ENCODE measurements around the gene TPH2. TPM values are rescaled to one million over a fixed set of nuclear protein-coding genes. Genes with fewer than 3 reads are reported as not detected.

TPH2 gene
- total RNA-seq, 1 donor from 2014 or later = not detected

DNA sequence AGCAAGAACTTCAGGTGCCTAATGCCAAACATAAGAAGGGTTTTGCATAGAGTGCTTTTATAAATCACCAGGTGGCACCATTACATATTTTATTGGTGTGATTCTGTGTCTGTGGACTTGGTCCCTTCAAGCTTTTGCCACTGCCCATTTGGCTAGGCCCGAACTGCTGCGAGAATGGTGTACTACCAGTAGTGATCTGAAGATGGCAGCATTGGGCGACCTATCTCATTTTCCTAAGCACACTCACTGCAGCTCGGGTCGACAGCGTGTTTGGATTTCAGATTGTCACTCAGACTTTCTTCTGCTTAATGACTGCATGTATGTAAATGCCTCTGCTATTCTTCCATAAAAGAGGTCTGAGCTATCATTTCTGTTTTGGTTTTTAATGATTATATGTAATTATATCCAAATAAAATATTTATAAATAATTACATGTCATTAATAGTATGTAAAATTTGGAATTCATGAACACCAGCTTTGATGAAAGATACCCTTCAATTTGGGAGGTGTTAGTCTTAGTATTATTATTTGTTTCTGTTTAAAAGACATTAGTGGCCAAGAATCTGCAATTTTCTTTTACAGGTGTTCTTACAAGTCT, 78.5 kb downstream of the TPH2 start:
- no peak overlapping the region for H3K4me3 Mint-ChIP-seq (ENCODE audit: low read depth)
- no peaks in the 10 kb centered on the region for H3K36me3 Mint-ChIP-seq (ENCODE audit: low read depth)
- intact Hi-C loops (cut with micrococcal nuclease) = no loop called here
- H3K9me3 Mint-ChIP-seq = no peaks in the 10 kb centered on the region
- H3K27me3 Mint-ChIP-seq (ENCODE audit: low read depth) = peaks cover 13% of the 10 kb centered on the region
- no peak overlapping the region for H3K27ac Mint-ChIP-seq
- DNase-seq (ENCODE audit: low spot score) = peak; percentile 36
- H3K4me1 Mint-ChIP-seq (ENCODE audit: low read depth) = no peaks in the 10 kb centered on the region

DNA sequence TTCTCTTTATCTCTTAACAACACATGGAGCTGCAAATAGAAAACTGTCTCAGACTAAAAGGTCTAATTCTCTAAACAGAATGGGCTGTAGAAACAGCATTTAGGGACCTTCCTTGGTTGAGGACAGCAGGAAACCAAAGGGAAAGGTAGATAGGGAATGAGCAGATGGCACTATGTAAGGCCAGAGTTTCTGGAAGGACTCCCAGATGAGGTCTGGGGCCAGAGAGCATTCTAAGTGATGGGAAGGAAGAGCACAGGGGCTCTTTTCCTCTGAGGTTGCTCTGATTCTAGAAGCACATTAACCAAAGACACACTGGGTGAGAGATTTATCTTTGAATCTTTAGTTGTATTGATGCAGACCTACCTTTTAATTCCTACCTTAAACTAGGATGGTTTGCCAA, 79.4 kb downstream of the TPH2 start:
- Mint-ChIP-seq H3K9me3 (no peaks in the 10 kb centered on the region), H3K27ac (no peak overlapping the region), H3K4me1 (ENCODE audit: low read depth) (no peaks in the 10 kb centered on the region), H3K36me3 (ENCODE audit: low read depth) (no peaks in the 10 kb centered on the region), H3K27me3 (ENCODE audit: low read depth) (peaks cover 11% of the 10 kb centered on the region), H3K4me3 (ENCODE audit: low read depth) (no peak overlapping the region)
- intact Hi-C loops (cut with micrococcal nuclease) = no loop called here
- DNase-seq (ENCODE audit: low spot score) = no peak

DNA sequence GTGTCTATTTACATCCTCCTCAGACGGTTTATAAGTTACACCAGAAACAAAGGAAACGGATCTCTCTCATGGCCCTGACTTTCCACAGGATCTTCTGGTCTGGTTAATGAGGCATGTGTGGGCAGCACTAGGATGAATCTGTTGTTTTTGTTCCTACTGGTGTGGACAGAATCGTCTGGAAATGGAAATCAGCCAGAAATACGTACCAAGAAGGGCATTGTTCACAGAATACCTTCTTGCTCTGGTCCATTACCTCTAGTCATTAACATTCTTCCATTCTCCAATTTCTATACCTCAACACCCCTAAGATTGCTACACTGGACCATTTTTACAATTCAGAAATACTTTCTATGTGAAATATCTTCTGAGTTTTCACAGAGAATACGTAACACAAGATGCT, 86.0 kb downstream of the TPH2 start:
- H3K27me3 Mint-ChIP-seq (ENCODE audit: low read depth) = peaks cover 2% of the 10 kb centered on the region
- no peak for DNase-seq (ENCODE audit: low spot score)
- no peaks in the 10 kb centered on the region for H3K36me3 Mint-ChIP-seq (ENCODE audit: low read depth)
- H3K9me3 Mint-ChIP-seq = no peaks in the 10 kb centered on the region
- H3K4me3 Mint-ChIP-seq (ENCODE audit: low read depth) = no peak overlapping the region
- no peak overlapping the region for H3K27ac Mint-ChIP-seq
- H3K4me1 Mint-ChIP-seq (ENCODE audit: low read depth) = no peaks in the 10 kb centered on the region
- intact Hi-C loops (cut with micrococcal nuclease) = no loop called here

DNA sequence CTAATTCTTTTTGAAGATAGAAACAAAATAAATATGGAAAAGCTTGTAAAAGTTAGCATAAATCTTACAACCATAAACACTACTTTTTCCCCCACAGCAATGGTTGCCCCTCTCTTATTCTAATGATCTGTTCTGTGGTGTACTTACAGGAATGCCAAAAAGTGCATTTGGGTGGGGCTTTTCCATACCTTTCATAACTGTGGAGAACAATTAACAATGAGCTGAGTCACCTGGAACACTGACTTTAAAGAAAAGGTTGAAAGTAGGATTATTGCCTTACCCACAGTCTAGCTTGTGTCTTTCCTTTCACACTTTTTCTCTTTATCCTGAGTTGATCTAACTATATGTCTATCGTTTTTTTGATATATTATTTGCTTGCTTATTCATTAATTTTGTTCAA, 86.9 kb downstream of the TPH2 start:
- Mint-ChIP-seq H3K36me3 (ENCODE audit: low read depth) (no peaks in the 10 kb centered on the region), H3K4me1 (ENCODE audit: low read depth) (no peaks in the 10 kb centered on the region), H3K27ac (no peak overlapping the region), H3K9me3 (no peaks in the 10 kb centered on the region), H3K4me3 (ENCODE audit: low read depth) (no peak overlapping the region), H3K27me3 (ENCODE audit: low read depth) (no peaks in the 10 kb centered on the region)
- DNase-seq (ENCODE audit: low spot score) = no peak
- intact Hi-C loops (cut with micrococcal nuclease) = no loop called here

DNA sequence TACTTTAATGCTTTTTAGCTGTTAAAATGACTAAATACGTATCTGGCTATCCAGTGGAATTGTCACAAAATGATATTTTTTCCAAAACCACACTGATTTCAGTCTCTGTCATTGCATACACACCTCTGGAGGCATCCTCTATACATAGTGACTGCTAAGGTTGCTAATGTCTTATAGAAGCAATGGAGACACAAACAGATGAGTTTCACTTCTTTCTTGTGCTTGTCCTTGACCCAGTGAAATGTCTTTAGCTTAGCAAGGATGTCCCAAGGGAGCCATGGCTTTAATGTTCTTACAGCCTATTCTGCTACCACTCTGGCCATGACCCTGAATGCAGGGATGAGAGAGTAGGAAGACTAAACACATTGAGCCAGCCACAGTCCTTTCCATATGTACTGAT, 90.3 kb downstream of the TPH2 start:
- Mint-ChIP-seq H3K27me3 (ENCODE audit: low read depth) (peaks cover 2% of the 10 kb centered on the region), H3K36me3 (ENCODE audit: low read depth) (no peaks in the 10 kb centered on the region), H3K4me3 (ENCODE audit: low read depth) (no peak overlapping the region), H3K27ac (no peak overlapping the region), H3K4me1 (ENCODE audit: low read depth) (no peaks in the 10 kb centered on the region), H3K9me3 (no peaks in the 10 kb centered on the region)
- intact Hi-C loops (cut with micrococcal nuclease) = no loop called here
- DNase-seq (ENCODE audit: low spot score) = no peak

DNA sequence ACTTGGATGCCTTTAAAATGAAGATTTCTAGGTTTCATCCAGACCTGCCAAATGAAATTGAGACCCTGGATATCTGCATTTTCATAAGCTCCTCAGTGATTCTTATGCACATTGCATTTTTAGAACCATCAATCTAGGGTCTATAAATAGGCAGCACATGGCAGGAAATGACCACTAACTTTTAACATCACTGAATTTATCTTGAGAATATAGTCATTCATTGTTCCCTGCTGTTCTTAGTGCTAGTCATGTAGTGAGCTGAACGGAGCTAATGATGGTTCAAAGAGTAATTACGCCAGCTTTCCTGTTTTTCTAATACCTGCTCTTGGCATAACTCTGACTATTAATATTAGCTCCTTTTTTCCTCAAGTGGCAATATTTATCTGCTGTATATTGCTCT, 91.6 kb downstream of the TPH2 start:
- no peaks in the 10 kb centered on the region for H3K9me3 Mint-ChIP-seq
- H3K4me1 Mint-ChIP-seq (ENCODE audit: low read depth) = no peaks in the 10 kb centered on the region
- no peak overlapping the region for H3K4me3 Mint-ChIP-seq (ENCODE audit: low read depth)
- DNase-seq (ENCODE audit: low spot score) = no peak
- H3K27me3 Mint-ChIP-seq (ENCODE audit: low read depth) = peaks cover 2% of the 10 kb centered on the region
- H3K27ac Mint-ChIP-seq = no peak overlapping the region
- intact Hi-C loops (cut with micrococcal nuclease) = no loop called here
- no peaks in the 10 kb centered on the region for H3K36me3 Mint-ChIP-seq (ENCODE audit: low read depth)

GRCh38 chr12:72031066-72031465, 92.4 kb downstream of the TPH2 start:
- Mint-ChIP-seq H3K4me1 (ENCODE audit: low read depth) (no peaks in the 10 kb centered on the region), H3K27me3 (ENCODE audit: low read depth) (peaks cover 2% of the 10 kb centered on the region), H3K4me3 (ENCODE audit: low read depth) (no peak overlapping the region), H3K9me3 (no peaks in the 10 kb centered on the region), H3K36me3 (ENCODE audit: low read depth) (no peaks in the 10 kb centered on the region), H3K27ac (no peak overlapping the region)
- DNase-seq (ENCODE audit: low spot score) = no peak
- intact Hi-C loops (cut with micrococcal nuclease) = no loop called here

- Mint-ChIP-seq H3K36me3 (ENCODE audit: low read depth) (no peaks in the 10 kb centered on the region), H3K9me3 (no peaks in the 10 kb centered on the region), H3K27me3 (ENCODE audit: low read depth) (peaks cover 2% of the 10 kb centered on the region), H3K27ac (no peak overlapping the region), H3K4me3 (ENCODE audit: low read depth) (no peak overlapping the region), H3K4me1 (ENCODE audit: low read depth) (no peaks in the 10 kb centered on the region)
- no peak for DNase-seq (ENCODE audit: low spot score)
- intact Hi-C loops (cut with micrococcal nuclease) = no loop called here
Measured at GRCh38 chr12:72033991-72034390, 95.3 kb downstream of the TPH2 start.

GRCh38 chr12:72035625-72036024, 97.0 kb downstream of the TPH2 start:
- intact Hi-C loops (cut with micrococcal nuclease) = no loop called here

GRCh38 chr12:72036393-72036792, 97.7 kb downstream of the TPH2 start:
- H3K4me3 Mint-ChIP-seq (ENCODE audit: low read depth) = no peak overlapping the region
- no peak overlapping the region for H3K27ac Mint-ChIP-seq
- DNase-seq (ENCODE audit: low spot score) = no peak
- peaks cover 2% of the 10 kb centered on the region for H3K27me3 Mint-ChIP-seq (ENCODE audit: low read depth)
- H3K36me3 Mint-ChIP-seq (ENCODE audit: low read depth) = no peaks in the 10 kb centered on the region
- H3K9me3 Mint-ChIP-seq = no peaks in the 10 kb centered on the region
- H3K4me1 Mint-ChIP-seq (ENCODE audit: low read depth) = no peaks in the 10 kb centered on the region
- intact Hi-C loops (cut with micrococcal nuclease) = no loop called here

More at GRCh38 chr12:72035625-72036024, 97.0 kb downstream of the TPH2 start:
- Mint-ChIP-seq H3K9me3 (no peaks in the 10 kb centered on the region), H3K36me3 (ENCODE audit: low read depth) (no peaks in the 10 kb centered on the region), H3K27ac (no peak overlapping the region), H3K4me3 (ENCODE audit: low read depth) (no peak overlapping the region), H3K4me1 (ENCODE audit: low read depth) (no peaks in the 10 kb centered on the region), H3K27me3 (ENCODE audit: low read depth) (peaks cover 2% of the 10 kb centered on the region)
- no peak for DNase-seq (ENCODE audit: low spot score)

GRCh38 chr12:72037006-72037795, 98.6 kb downstream of the TPH2 start:
- intact Hi-C loops (cut with micrococcal nuclease) = no loop called here
- no peaks in the 10 kb centered on the region for H3K9me3 Mint-ChIP-seq
- DNase-seq (ENCODE audit: low spot score) = no peak
- no peaks in the 10 kb centered on the region for H3K4me1 Mint-ChIP-seq (ENCODE audit: low read depth)
- no peak overlapping the region for H3K27ac Mint-ChIP-seq
- H3K36me3 Mint-ChIP-seq (ENCODE audit: low read depth) = no peaks in the 10 kb centered on the region
- H3K27me3 Mint-ChIP-seq (ENCODE audit: low read depth) = peaks cover 2% of the 10 kb centered on the region
- H3K4me3 Mint-ChIP-seq (ENCODE audit: low read depth) = no peak overlapping the region

DNA sequence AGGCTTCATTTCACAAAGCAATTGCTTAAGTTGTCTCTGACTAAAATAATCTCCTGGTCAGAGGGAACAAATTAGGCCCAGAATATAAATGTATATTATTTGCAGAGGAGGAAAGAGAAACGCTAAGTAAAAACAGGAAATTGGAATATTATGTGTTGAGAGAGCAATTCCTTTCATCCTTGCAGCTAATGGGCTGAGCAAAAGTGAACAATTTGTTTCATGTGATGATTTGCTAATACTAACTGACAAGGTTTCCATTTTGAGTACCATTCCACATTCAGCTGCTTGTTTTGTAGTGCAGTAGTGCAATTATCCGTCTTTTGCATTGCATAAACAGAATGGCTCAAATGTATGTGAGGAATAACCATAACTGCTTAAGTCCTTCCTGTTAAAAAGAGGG, 103.2 kb downstream of the TPH2 start:
- no peaks in the 10 kb centered on the region for H3K27me3 Mint-ChIP-seq (ENCODE audit: low read depth)
- no peak overlapping the region for H3K4me3 Mint-ChIP-seq (ENCODE audit: low read depth)

GRCh38 chr12:72053604-72054003, 115.0 kb downstream of the TPH2 start:
- no peaks in the 10 kb centered on the region for H3K36me3 Mint-ChIP-seq (ENCODE audit: low read depth)
- H3K9me3 Mint-ChIP-seq = no peaks in the 10 kb centered on the region
- no peaks in the 10 kb centered on the region for H3K4me1 Mint-ChIP-seq (ENCODE audit: low read depth)
- intact Hi-C loops (cut with micrococcal nuclease) = no loop called here
- no peak overlapping the region for H3K27ac Mint-ChIP-seq
- DNase-seq (ENCODE audit: low spot score) = no peak
- H3K4me3 Mint-ChIP-seq (ENCODE audit: low read depth) = no peak overlapping the region
- no peaks in the 10 kb centered on the region for H3K27me3 Mint-ChIP-seq (ENCODE audit: low read depth)

More for the DNA sequence above, 103.2 kb downstream of the TPH2 start:
- Mint-ChIP-seq H3K9me3 (no peaks in the 10 kb centered on the region), H3K4me1 (ENCODE audit: low read depth) (no peaks in the 10 kb centered on the region), H3K36me3 (ENCODE audit: low read depth) (no peaks in the 10 kb centered on the region), H3K27ac (no peak overlapping the region)
- intact Hi-C loops (cut with micrococcal nuclease) = no loop called here
- no peak for DNase-seq (ENCODE audit: low spot score)
